ENCODE measurements around the gene HK1. TPM values are rescaled to one million over a fixed set of nuclear protein-coding genes. Genes with fewer than 3 reads are reported as not detected.
A peak's percentile ranks its signal among the peaks of the same experiment; 100 is the strongest.

Gene HK1
- total RNA-seq, 3 donors from 2014 or later, result 51.2 to 63.4 (median 57.4) TPM

DNA sequence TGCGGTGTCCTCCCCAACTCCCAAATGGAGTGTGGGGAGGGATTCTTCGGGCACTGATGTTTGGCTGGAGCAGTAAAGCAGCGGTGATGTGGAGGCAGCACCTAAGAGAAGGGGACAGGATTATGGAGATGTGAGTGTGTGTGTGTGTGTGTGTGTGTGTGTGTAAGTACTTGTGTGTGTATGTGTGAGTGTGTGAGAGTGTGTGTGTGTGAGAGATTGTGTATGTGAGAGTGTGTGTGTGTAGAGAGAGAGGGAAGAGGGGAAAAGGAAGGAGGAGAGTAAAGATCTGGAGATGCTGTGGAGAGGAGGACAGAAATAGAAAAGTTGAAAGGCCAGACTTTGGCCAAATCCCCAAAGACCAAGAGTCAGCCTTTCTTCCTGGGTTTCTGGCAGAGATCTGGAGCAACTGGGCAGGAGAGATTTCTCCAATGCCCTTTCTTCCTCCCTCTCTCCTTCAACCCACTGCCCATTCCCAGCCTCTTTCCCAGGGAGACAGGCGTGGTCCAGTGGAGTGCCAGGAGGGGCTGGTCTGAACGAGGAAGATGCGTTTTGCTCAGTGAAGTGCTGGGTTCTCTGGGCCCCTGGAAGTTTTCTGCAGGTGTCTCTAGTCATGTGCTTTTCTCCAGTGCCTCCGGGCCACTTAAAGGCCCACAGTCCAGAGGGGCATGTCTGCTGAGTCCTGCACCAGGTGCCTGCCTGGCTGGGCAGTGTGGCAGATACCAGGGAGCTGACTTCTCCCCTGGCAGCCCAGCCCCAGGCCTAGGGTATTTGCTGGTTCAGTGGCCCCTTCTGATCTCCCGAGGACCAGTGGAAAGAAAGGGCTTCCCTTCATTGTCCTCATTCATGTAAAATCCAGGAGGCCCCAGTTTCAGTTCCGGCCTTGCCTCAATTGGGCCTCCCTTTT, 60.5 kb downstream of the HK1 start:
- peaks cover 22 to 50% of the 10 kb centered on the region in 2 donors for H3K4me1 ChIP-seq
- intact Hi-C loops (cut with DNase I; ENCODE audit: low total_unique reads), result no loop called here
- no peaks in the 10 kb centered on the region for H3K9me3 ChIP-seq
- no peaks in the 10 kb centered on the region for H3K27me3 ChIP-seq
- peak overlapping the region; percentile 55 to 63 for H3K27ac ChIP-seq
- H3K4me3 ChIP-seq, result no peak overlapping the region
- TF ChIP-seq CTCF (IDR thresholded peaks at IDR 0.05), result no peak
- TF ChIP-seq POLR2AphosphoS5 (IDR thresholded peaks at IDR 0.05), result no peak
- no peak for TF ChIP-seq POLR2A (IDR thresholded peaks at IDR 0.05)
- no peak for DNase-seq (ENCODE audit: low spot score in 2 of 2)
- no peaks in the 10 kb centered on the region for H3K36me3 ChIP-seq

DNA sequence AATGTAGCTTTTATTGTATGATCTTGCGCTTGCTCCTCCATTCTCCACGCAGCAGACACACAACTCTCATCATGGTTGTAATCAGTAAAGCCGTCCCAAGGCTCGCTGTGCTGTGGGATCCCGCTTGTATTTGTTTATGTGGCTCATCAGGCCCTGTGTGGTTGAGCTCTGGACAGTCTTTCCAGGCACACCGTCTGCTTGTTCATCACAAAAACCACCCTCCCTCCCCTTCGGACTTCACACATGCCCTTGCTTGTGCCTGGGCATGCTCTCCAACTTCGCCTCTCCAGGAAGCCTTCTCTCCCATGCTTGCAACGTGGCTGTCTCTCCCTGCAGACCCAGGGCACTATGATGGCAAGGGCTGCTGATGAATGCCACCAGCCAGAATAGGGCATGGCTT, 62.4 kb downstream of the HK1 start:
- Histone ChIP-seq H3K4me1 (peaks cover 10 to 32% of the 10 kb centered on the region in 2 donors), H3K4me3 (no peak overlapping the region), H3K27me3 (no peaks in the 10 kb centered on the region), H3K36me3 (no peaks in the 10 kb centered on the region), H3K9me3 (no peaks in the 10 kb centered on the region), H3K27ac (no peak overlapping the region)
- intact Hi-C loops (cut with DNase I; ENCODE audit: low total_unique reads), result no loop called here
- TF ChIP-seq CTCF (IDR thresholded peaks at IDR 0.05), result no peak
- TF ChIP-seq POLR2AphosphoS5 (IDR thresholded peaks at IDR 0.05), result no peak
- TF ChIP-seq POLR2A (IDR thresholded peaks at IDR 0.05), result no peak
- DNase-seq (ENCODE audit: low spot score in 2 of 2), result no peak

- intact Hi-C loops (cut with DNase I; ENCODE audit: low total_unique reads), result no loop called here
- Histone ChIP-seq H3K27me3 (no peaks in the 10 kb centered on the region), H3K27ac (peak overlapping the region in 1 of 2 donors; percentile 50), H3K36me3 (no peaks in the 10 kb centered on the region), H3K4me1 (peaks cover 5 to 9% of the 10 kb centered on the region in 2 donors), H3K9me3 (no peaks in the 10 kb centered on the region), H3K4me3 (no peak overlapping the region)
- no peak for DNase-seq (ENCODE audit: low spot score in 2 of 2)
- TF ChIP-seq CTCF (IDR thresholded peaks at IDR 0.05) (no peak), POLR2AphosphoS5 (IDR thresholded peaks at IDR 0.05) (no peak), POLR2A (IDR thresholded peaks at IDR 0.05) (no peak)
These were observed 65.6 kb downstream of the HK1 start for GRCh38 chr10:69343905-69344304.

DNA sequence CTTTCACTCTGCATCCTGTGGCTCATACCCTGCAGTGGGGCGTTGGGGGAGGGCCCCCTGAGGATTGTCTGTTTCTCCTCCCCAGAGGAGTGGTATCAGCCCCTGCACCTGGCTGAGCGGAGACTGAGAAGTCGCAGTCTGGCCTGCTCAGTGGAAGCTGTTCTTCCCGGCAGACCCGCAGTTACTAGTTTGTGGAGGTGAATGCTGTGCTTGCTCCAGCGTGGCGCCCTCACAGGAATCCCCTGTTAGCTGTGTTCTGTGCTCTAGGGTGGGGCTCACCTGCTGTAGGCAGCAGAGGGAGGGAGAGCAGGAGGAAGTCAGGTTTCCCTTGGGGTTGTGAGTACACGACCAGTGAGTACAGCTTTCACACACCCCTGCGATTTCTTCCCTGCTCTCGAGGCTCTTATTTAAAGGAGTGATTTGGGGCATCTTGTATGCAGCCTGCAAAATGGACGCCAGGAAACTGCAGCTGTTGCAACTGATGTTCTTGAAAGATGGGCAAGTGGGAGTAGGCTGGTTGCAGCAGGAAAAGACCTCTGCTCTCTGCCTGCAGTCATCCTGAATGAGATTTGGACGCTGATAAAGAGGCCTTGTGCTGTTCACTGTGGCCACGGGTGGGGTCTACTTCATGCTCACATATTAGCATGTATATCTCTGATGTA, 66.4 kb downstream of the HK1 start:
- Histone ChIP-seq H3K27ac (peak overlapping the region in 1 of 2 donors; percentile 50), H3K4me1 (peaks cover 0 to 7% of the 10 kb centered on the region in 2 donors), H3K4me3 (no peak overlapping the region), H3K9me3 (no peaks in the 10 kb centered on the region), H3K27me3 (no peaks in the 10 kb centered on the region), H3K36me3 (no peaks in the 10 kb centered on the region)
- DNase-seq (ENCODE audit: low spot score in 2 of 2), result no peak
- no peak for TF ChIP-seq POLR2AphosphoS5 (IDR thresholded peaks at IDR 0.05)
- no peak for TF ChIP-seq POLR2A (IDR thresholded peaks at IDR 0.05)
- no peak for TF ChIP-seq CTCF (IDR thresholded peaks at IDR 0.05)
- intact Hi-C loops (cut with DNase I; ENCODE audit: low total_unique reads), result no loop called here

- no peak for TF ChIP-seq POLR2A (IDR thresholded peaks at IDR 0.05)
- TF ChIP-seq POLR2AphosphoS5 (IDR thresholded peaks at IDR 0.05), result no peak
- TF ChIP-seq CTCF (IDR thresholded peaks at IDR 0.05), result no peak
- Histone ChIP-seq H3K4me3 (no peak overlapping the region), H3K36me3 (no peaks in the 10 kb centered on the region), H3K4me1 (peaks cover 0 to 7% of the 10 kb centered on the region in 2 donors), H3K9me3 (no peaks in the 10 kb centered on the region), H3K27ac (peak overlapping the region; percentile 16 to 50), H3K27me3 (no peaks in the 10 kb centered on the region)
- DNase-seq (ENCODE audit: low spot score in 2 of 2), result peak in 1 of 2 donors; percentile 71
- intact Hi-C loops (cut with DNase I; ENCODE audit: low total_unique reads), result no loop called here
These were observed 67.1 kb downstream of the HK1 start for GRCh38 chr10:69345402-69345801.

Data from breast epithelium (tissue), 4 donors.